ENCODE measurements around the gene TNFRSF4.

Gene TNFRSF4

DNA sequence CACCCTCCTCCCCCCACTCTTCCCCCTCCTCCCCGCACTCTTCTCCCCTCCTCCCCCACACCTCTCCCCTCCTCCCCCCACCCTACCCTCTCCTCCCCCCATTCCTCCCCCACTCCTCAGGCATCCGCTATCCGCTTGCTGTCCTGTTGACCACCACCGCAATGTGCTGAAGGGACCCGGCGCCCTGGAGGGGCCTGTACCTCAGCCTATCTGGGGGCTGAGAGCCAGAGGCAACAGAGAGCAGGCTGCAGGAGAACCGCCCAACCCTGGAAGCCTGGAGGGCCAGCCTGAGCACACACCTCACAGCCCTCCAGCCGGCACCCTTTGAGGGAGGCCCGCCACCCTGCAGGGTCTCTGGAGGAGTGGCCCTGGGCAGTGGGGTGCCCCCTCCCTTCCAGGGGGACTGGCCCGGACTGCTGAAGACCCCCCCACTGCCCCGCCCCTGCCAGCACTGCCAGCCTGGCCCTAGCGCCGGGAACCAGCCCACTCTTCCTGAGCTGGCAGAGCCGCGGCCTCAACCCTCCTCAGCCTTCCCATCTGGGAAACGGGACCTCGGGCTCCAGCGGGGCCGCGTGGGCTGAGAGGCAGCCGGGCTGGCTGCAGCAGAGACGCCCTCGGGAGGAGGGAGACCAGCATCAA, 31.3 kb upstream of the TNFRSF4 start:
- no peak for DNase-seq (ENCODE audit: low read depth)
- H3K4me3 ChIP-seq (ENCODE audit: low read depth, low read length): no peak overlapping the region
- TF ChIP-seq, protein P1, sequence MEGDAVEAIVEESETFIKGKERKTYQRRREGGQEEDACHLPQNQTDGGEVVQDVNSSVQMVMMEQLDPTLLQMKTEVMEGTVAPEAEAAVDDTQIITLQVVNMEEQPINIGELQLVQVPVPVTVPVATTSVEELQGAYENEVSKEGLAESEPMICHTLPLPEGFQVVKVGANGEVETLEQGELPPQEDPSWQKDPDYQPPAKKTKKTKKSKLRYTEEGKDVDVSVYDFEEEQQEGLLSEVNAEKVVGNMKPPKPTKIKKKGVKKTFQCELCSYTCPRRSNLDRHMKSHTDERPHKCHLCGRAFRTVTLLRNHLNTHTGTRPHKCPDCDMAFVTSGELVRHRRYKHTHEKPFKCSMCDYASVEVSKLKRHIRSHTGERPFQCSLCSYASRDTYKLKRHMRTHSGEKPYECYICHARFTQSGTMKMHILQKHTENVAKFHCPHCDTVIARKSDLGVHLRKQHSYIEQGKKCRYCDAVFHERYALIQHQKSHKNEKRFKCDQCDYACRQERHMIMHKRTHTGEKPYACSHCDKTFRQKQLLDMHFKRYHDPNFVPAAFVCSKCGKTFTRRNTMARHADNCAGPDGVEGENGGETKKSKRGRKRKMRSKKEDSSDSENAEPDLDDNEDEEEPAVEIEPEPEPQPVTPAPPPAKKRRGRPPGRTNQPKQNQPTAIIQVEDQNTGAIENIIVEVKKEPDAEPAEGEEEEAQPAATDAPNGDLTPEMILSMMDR (IDR thresholded peaks at IDR 0.05; ENCODE audit: low read depth, low read length, missing control alignments): no peak

- TF ChIP-seq, protein P1 (IDR thresholded peaks at IDR 0.05; ENCODE audit: low read depth, low read length, missing control alignments): no peak
- no peak overlapping the region for H3K4me3 ChIP-seq (ENCODE audit: low read depth, low read length)
- DNase-seq (ENCODE audit: low read depth): no peak
Observed at GRCh38 chr1:1244192-1244811, 30.3 kb upstream of the TNFRSF4 start.

- no peak overlapping the region for H3K4me3 ChIP-seq (ENCODE audit: low read depth, low read length)
- TF ChIP-seq, protein P1 (IDR thresholded peaks at IDR 0.05; ENCODE audit: low read depth, low read length, missing control alignments): no peak
- no peak for DNase-seq (ENCODE audit: low read depth)
Observed at GRCh38 chr1:1243807-1244191, 29.8 kb upstream of the TNFRSF4 start.

GRCh38 chr1:1243266-1243660, 29.3 kb upstream of the TNFRSF4 start:
- no peak overlapping the region for H3K4me3 ChIP-seq (ENCODE audit: low read depth, low read length)
- TF ChIP-seq, protein P1 (IDR thresholded peaks at IDR 0.05; ENCODE audit: low read depth, low read length, missing control alignments): no peak
- no peak for DNase-seq (ENCODE audit: low read depth)

- TF ChIP-seq, protein P1 (IDR thresholded peaks at IDR 0.05; ENCODE audit: low read depth, low read length, missing control alignments): no peak
- no peak for DNase-seq (ENCODE audit: low read depth)
- no peak overlapping the region for H3K4me3 ChIP-seq (ENCODE audit: low read depth, low read length)
Observed at GRCh38 chr1:1242461-1243265, 28.7 kb upstream of the TNFRSF4 start.

DNA sequence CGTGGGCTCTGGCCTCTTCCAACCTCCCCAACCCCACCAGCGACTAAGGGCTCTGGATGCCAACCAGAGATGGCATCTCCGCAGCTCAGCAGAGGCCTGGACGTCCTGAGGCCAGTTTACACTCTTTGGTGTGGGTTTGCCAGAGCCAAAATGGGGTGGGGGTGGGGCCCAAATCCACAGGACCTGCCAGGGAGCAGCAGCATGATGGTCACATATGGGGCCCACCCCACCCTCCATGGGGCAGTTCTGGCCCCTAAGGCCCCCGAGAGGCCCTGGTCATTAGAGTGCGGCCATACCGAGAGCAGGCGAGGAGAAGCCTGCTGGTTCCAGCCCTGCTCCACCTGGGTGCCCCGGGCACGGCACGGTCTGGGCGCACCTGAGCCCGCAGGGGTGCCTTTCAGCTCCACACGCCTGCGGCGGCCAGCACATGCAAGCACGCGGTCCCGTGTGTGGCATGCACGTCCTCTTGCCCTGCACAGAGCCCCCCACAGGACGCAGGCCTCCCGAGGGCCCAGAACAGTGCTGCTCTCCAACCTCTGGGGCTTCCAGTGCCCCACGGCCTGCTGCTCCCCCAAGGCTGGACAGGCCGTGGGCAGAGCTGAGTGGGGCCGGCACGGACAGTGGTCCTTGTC, 27.8 kb upstream of the TNFRSF4 start:
- no peak for DNase-seq (ENCODE audit: low read depth)
- no peak overlapping the region for H3K4me3 ChIP-seq (ENCODE audit: low read depth, low read length)
- TF ChIP-seq, protein P1 (IDR thresholded peaks at IDR 0.05; ENCODE audit: low read depth, low read length, missing control alignments): no peak
